Neural cell (in vitro differentiated cells): ENCODE measurements around the gene BCL2.

Source experiments
- CTCF ChIP-seq: fragments of 450-650 bp; IDR thresholded peaks from 2 replicates; pipeline ENCODE4 v1.5.1; 2014; ENCODE audit warnings: antibody characterized with exemption, mild to moderate bottlenecking, moderate library complexity; ENCODE audit not compliant: poor library complexity, severe bottlenecking
- EP300 ChIP-seq: fragments of 450-650 bp; conservative IDR thresholded peaks from 2 replicates; pipeline ENCODE4 v1.6.1; 2014; ENCODE audit warnings: antibody characterized with exemption, mild to moderate bottlenecking, moderate library complexity; ENCODE audit not compliant: poor library complexity, severe bottlenecking
- MXI1 ChIP-seq: fragments of 450-650 bp; conservative IDR thresholded peaks from 2 replicates; pipeline ENCODE4 v1.6.1; 2014; ENCODE audit warnings: antibody characterized with exemption, mild to moderate bottlenecking; ENCODE audit not compliant: poor library complexity, severe bottlenecking
- POLR2AphosphoS5 ChIP-seq: IDR thresholded peaks from 2 replicates; pipeline ENCODE4 v1.6.1; 2012
- REST ChIP-seq: IDR thresholded peaks from 2 replicates; pipeline ENCODE4 v1.6.1; 2012; ENCODE audit warnings: borderline replicate concordance
- TAF1 ChIP-seq: IDR thresholded peaks from 2 replicates; pipeline ENCODE4 v1.6.1; 2012; ENCODE audit warnings: low read depth

- TF ChIP-seq POLR2AphosphoS5 (no peak), CTCF (no peak), MXI1 (no peak), EP300 (no peak), TAF1 (no peak), REST (no peak)
Observed at GRCh38 chr18:63149302-63149587, 170.3 kb downstream of the BCL2 start.
